Smooth muscle cell (in vitro differentiated cells): ENCODE results near the gene CHIC2. TPM values are rescaled to one million over a fixed set of nuclear protein-coding genes. Genes with fewer than 3 reads are reported as not detected.
A peak's percentile ranks its signal among the peaks of the same experiment; 100 is the strongest.

Source experiments
- DNase-seq: peaks from one replicate; lab custom pipeline; 2025; ENCODE audit not compliant: unreplicated experiment; lab: John Stamatoyannopoulos, UW
- H2AFZ ChIP-seq: fragments of 200-600 bp; sonication (generic); 2 replicates; pipeline ENCODE4 v1.6.0; 2016; ENCODE audit warnings: antibody characterized with exemption, low read depth, mild to moderate bottlenecking
- H3F3A ChIP-seq: fragments of 200-600 bp; sonication (generic); 2 replicates; pipeline ENCODE4 v1.6.0; 2017; ENCODE audit warnings: antibody characterized with exemption, low read depth
- H3K27ac ChIP-seq: fragments of 200-600 bp; sonication (generic); 2 replicates; pipeline ENCODE4 v1.5.1; 2016; ENCODE audit warnings: low read depth, mild to moderate bottlenecking
- H3K27me3 ChIP-seq: fragments of 200-600 bp; sonication (generic); 2 replicates; pipeline ENCODE4 v1.6.1; 2016; ENCODE audit warnings: low read depth, mild to moderate bottlenecking
- H3K36me3 ChIP-seq: fragments of 200-600 bp; sonication (generic); 2 replicates; pipeline ENCODE4 v1.5.1; 2016; ENCODE audit warnings: low read depth
- H3K4me1 ChIP-seq: fragments of 200-600 bp; sonication (generic); 2 replicates; pipeline ENCODE4 v1.5.1; 2016; ENCODE audit warnings: low read depth
- H3K4me2 ChIP-seq: fragments of 200-600 bp; sonication (generic); 2 replicates; pipeline ENCODE4 v1.6.0; 2016; ENCODE audit warnings: mild to moderate bottlenecking
- H3K4me3 ChIP-seq: fragments of 200-600 bp; sonication (generic); 2 replicates; pipeline ENCODE4 v1.5.1; 2016; ENCODE audit warnings: mild to moderate bottlenecking
- H3K79me2 ChIP-seq: fragments of 200-600 bp; sonication (generic); 2 replicates; pipeline ENCODE4 v1.6.0; 2016; ENCODE audit warnings: low read depth, mild to moderate bottlenecking
- H3K9ac ChIP-seq: fragments of 200-600 bp; sonication (generic); 2 replicates; pipeline ENCODE4 v1.6.0; 2016; ENCODE audit warnings: low read depth
- H3K9me3 ChIP-seq: fragments of 200-600 bp; sonication (generic); replicated peaks from 2 replicates; pipeline ENCODE4 v1.5.1; 2016; ENCODE audit warnings: low read depth
- H4K20me1 ChIP-seq: fragments of 200-600 bp; sonication (generic); 2 replicates; pipeline ENCODE4 v1.6.0; 2016; ENCODE audit warnings: low read depth
- WGBS: methylation state at CpG from one replicate; pipeline ENCODE4 v1.1.7; 2016; ENCODE audit warnings: low lambda C conversion rate; 5-methylcytosine and 5-hydroxymethylcytosine counted together
- polyA plus RNA-seq: library from polyadenylated mRNA; unstranded; fragments of >200 nt; fragmentation: Nextera tagmentation; extraction: Ambion mirVana; gene quantifications from 2 replicates; pipeline ENCODE4 v1.2.1, GENCODE V29; 2016
- total RNA-seq: library from RNA; depleted of rRNA; stranded (reverse); fragments of >200 nt; gene quantifications from 2 replicates; pipeline ENCODE4 v1.2.3, GENCODE V29; 2014
- TF ChIP-seq, protein P1 (sequence below): fragments of 200-600 bp; sonication (generic); IDR thresholded peaks from 2 replicates; pipeline ENCODE4 v1.5.1; 2017; ENCODE audit warnings: borderline replicate concordance, mild to moderate bottlenecking, antibody characterized with exemption; ENCODE audit not compliant: insufficient read depth, poor library complexity, severe bottlenecking

The CHIC2 gene
- total and polyA plus RNA-seq, 2 experiments from 2014 or later, result 52.2 to 61.0 TPM

DNA sequence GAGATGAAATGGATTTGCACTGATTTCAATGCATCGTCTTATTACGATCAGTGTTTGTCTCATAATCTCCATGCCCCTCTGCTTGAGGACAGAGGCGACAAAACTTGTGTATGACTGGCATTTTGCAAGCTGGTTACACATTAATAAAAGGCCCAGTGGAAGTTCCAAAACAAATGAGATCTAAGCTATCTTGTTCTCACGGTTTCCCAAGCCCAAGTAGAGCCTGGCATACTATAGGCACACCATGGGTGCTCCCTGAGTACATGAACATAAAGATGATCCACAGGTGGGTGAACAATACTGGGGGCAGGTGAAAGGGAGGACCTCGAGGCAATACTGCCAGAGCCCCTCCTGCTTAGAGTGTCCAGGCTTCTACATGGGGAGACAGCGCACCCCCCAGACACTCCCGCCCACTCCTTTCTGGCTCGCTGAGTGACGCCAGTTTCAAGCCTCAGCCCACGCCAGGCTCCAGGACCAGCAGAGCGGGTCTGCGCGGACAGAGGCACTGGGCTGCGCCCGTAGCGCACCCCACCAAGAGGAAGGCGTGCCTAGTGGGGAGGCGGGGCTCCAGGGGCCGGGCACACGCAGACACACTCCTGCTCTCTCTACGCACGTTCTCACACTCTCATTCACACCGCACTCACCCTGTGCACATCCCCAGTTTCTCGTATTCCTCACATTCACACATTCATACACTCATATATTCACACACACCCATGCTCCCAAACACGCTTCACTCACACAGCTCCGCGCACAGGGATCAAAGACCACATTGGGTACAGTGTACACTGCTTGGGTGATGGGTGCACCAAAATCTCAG, 26.6 kb upstream of the CHIC2 start:
- peaks cover 39% of the 10 kb centered on the region for H3K27me3 ChIP-seq
- H3K4me2 ChIP-seq, result peak overlapping the region; percentile 96
- no peaks in the 10 kb centered on the region for H3F3A ChIP-seq
- peak overlapping the region; percentile 90 for H2AFZ ChIP-seq
- H3K27ac ChIP-seq, result no peak overlapping the region
- 20% methylated on average over 21 of the region's 27 CpGs for WGBS
- peak overlapping the region; percentile 64 for H3K4me3 ChIP-seq
- no peaks in the 10 kb centered on the region for H3K9me3 ChIP-seq
- DNase-seq, result peak; percentile 25
- no peaks in the 10 kb centered on the region for H3K36me3 ChIP-seq
- TF ChIP-seq, protein P1, sequence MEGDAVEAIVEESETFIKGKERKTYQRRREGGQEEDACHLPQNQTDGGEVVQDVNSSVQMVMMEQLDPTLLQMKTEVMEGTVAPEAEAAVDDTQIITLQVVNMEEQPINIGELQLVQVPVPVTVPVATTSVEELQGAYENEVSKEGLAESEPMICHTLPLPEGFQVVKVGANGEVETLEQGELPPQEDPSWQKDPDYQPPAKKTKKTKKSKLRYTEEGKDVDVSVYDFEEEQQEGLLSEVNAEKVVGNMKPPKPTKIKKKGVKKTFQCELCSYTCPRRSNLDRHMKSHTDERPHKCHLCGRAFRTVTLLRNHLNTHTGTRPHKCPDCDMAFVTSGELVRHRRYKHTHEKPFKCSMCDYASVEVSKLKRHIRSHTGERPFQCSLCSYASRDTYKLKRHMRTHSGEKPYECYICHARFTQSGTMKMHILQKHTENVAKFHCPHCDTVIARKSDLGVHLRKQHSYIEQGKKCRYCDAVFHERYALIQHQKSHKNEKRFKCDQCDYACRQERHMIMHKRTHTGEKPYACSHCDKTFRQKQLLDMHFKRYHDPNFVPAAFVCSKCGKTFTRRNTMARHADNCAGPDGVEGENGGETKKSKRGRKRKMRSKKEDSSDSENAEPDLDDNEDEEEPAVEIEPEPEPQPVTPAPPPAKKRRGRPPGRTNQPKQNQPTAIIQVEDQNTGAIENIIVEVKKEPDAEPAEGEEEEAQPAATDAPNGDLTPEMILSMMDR, result no peak
- no peaks in the 10 kb centered on the region for H4K20me1 ChIP-seq
- no peaks in the 10 kb centered on the region for H3K79me2 ChIP-seq
- H3K9ac ChIP-seq, result no peak overlapping the region
- peaks cover 11% of the 10 kb centered on the region for H3K4me1 ChIP-seq

DNA sequence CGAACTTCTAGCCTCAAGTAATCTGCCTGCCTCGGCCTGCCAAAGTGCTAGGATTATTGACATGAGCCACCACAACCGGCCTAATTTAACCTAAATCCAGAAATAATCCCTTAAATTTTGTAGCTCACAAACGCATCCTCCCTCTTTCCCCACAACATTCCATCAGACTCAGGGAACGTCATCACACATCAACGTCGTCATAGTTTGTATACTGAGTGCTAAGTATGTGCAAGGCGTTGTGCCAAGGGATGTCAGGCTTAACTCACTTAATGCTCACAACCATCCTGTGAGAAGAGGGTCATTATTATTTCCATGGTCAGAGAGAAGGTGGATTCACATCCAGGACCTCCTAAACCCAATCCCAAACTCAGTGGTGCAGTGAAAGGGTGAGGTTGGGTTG, 26.0 kb upstream of the CHIC2 start:
- no peaks in the 10 kb centered on the region for H3K9me3 ChIP-seq

DNA sequence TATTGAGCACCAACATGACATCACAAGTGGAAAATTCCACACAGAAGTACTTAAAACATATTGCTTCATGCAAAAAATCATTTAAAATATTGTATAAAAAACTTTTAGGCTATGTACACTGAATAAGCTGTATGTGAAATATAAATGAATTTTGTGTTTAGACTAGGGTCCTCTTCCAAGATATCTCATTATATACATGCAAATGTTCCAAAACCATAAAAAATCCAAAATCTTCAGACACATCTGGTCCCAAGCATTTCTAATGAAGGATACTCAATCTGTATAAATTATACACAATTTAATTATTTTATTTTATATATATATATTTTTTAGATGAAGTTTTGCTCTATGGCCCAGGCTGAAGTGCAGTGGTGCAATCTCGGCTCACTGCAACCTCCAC, 25.5 kb upstream of the CHIC2 start:
- H3K36me3 ChIP-seq, result no peaks in the 10 kb centered on the region
- no peaks in the 10 kb centered on the region for H3F3A ChIP-seq
- H3K79me2 ChIP-seq, result no peaks in the 10 kb centered on the region
- peaks cover 28% of the 10 kb centered on the region for H3K27me3 ChIP-seq
- H3K4me2 ChIP-seq, result no peak overlapping the region
- peaks cover 5% of the 10 kb centered on the region for H3K4me1 ChIP-seq
- H3K9ac ChIP-seq, result no peak overlapping the region
- H2AFZ ChIP-seq, result no peak overlapping the region
- no peaks in the 10 kb centered on the region for H4K20me1 ChIP-seq
- H3K9me3 ChIP-seq, result no peaks in the 10 kb centered on the region
- H3K4me3 ChIP-seq, result no peak overlapping the region
- TF ChIP-seq, protein P1, result no peak
- H3K27ac ChIP-seq, result no peak overlapping the region
- no peak for DNase-seq
- 100% methylated on average over 1 of the region's 1 CpG for WGBS

More for the DNA sequence above, 26.0 kb upstream of the CHIC2 start:
- whole genome bisulfite sequencing, result 40% methylated on average over 8 of the region's 8 CpGs
- Histone ChIP-seq H2AFZ (no peak overlapping the region), H3K27me3 (peaks cover 33% of the 10 kb centered on the region), H3K36me3 (no peaks in the 10 kb centered on the region), H3K79me2 (no peaks in the 10 kb centered on the region), H3K27ac (no peak overlapping the region), H3F3A (no peaks in the 10 kb centered on the region), H3K4me2 (peak overlapping the region; percentile 96), H3K9ac (no peak overlapping the region), H3K4me3 (no peak overlapping the region), H4K20me1 (no peaks in the 10 kb centered on the region), H3K4me1 (peaks cover 6% of the 10 kb centered on the region)
- TF ChIP-seq, protein P1, result no peak
- no peak for DNase-seq

DNA sequence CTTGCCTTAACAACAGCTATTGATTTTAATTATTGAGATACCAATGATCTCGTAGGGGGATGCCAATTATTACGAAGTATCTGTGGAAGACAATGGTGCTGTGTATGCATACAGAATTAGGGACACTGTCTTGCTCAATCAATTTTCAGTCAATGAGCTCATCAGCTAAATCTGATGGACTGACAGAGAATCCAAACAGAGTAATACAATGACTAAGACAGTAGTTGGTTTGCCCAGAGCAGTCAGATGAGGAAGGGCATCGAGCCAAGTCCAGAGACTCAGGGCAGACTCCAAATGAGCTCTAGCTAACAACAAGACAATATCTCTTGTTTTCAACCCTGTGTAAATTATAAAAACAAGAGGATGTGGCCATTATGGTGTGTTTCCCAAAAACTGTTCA, 20.9 kb upstream of the CHIC2 start:
- Histone ChIP-seq H3K9ac (no peak overlapping the region), H3F3A (peaks cover 3% of the 10 kb centered on the region), H3K27ac (no peak overlapping the region), H4K20me1 (no peaks in the 10 kb centered on the region), H3K36me3 (no peaks in the 10 kb centered on the region), H3K79me2 (no peaks in the 10 kb centered on the region), H3K4me2 (no peak overlapping the region), H3K4me3 (no peak overlapping the region), H3K9me3 (no peaks in the 10 kb centered on the region), H2AFZ (no peak overlapping the region), H3K4me1 (no peaks in the 10 kb centered on the region), H3K27me3 (no peaks in the 10 kb centered on the region)
- WGBS, result 87% methylated on average over 3 of the region's 3 CpGs
- TF ChIP-seq, protein P1, result no peak
- no peak for DNase-seq
